22Rv1 (cell line): Measurements from ENCODE around the gene RASD1.

Experiments used
- ZFX ChIP-seq: fragments of 450-650 bp; IDR thresholded peaks from 2 replicates; pipeline ENCODE4 v1.6.1; 2017; ENCODE audit warnings: antibody characterized with exemption, borderline replicate concordance
- TF ChIP-seq, protein P1 (sequence below): fragments of 450-650 bp; IDR thresholded peaks from 2 replicates; pipeline ENCODE4 v1.5.1; 2017; ENCODE audit warnings: mild to moderate bottlenecking

GRCh38 chr17:17527534-17527933 is 31.3 kb upstream of the RASD1 start:
- TF ChIP-seq, protein P1, sequence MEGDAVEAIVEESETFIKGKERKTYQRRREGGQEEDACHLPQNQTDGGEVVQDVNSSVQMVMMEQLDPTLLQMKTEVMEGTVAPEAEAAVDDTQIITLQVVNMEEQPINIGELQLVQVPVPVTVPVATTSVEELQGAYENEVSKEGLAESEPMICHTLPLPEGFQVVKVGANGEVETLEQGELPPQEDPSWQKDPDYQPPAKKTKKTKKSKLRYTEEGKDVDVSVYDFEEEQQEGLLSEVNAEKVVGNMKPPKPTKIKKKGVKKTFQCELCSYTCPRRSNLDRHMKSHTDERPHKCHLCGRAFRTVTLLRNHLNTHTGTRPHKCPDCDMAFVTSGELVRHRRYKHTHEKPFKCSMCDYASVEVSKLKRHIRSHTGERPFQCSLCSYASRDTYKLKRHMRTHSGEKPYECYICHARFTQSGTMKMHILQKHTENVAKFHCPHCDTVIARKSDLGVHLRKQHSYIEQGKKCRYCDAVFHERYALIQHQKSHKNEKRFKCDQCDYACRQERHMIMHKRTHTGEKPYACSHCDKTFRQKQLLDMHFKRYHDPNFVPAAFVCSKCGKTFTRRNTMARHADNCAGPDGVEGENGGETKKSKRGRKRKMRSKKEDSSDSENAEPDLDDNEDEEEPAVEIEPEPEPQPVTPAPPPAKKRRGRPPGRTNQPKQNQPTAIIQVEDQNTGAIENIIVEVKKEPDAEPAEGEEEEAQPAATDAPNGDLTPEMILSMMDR: no peak
- TF ChIP-seq ZFX: no peak
